NB4 (cell line): Measurements from ENCODE around the gene ATG5.
A peak's percentile ranks its signal among the peaks of the same experiment; 100 is the strongest.

ENCODE experiments used
- DNase-seq: peaks from one replicate; pipeline ENCODE4 v3.0.0; 2010; ENCODE audit warnings: low read depth
- H3K4me3 ChIP-seq: one replicate; pipeline ENCODE4 v1.5.1; 2011; ENCODE audit warnings: mild to moderate bottlenecking, low read depth, low read length, moderate library complexity
- MAX ChIP-seq: IDR thresholded peaks from 2 replicates; pipeline ENCODE4 v1.6.1; 2011; ENCODE audit warnings: low read depth, low read length
- MYC ChIP-seq: IDR thresholded peaks from 2 replicates; pipeline ENCODE4 v1.6.1; 2011; ENCODE audit warnings: low read depth, low read length
- POLR2A ChIP-seq: IDR thresholded peaks from 2 replicates; pipeline ENCODE4 v1.6.1; 2011; ENCODE audit warnings: mild to moderate bottlenecking; ENCODE audit not compliant: insufficient read length; ENCODE audit errors: extremely low read depth
- TF ChIP-seq, protein P1 (sequence below): IDR thresholded peaks from one replicate; pipeline ENCODE4 v1.5.1; 2012; ENCODE audit warnings: low read depth, low read length

ATG5 gene

GRCh38 chr6:106363401-106364138 is 38.0 kb upstream of the ATG5 start:
- DNase-seq, result no peak

GRCh38 chr6:106360989-106361430 is 35.5 kb upstream of the ATG5 start:
- no peak overlapping the region for H3K4me3 ChIP-seq
- TF ChIP-seq POLR2A (no peak), MYC (no peak), MAX (no peak)
- TF ChIP-seq, protein P1, sequence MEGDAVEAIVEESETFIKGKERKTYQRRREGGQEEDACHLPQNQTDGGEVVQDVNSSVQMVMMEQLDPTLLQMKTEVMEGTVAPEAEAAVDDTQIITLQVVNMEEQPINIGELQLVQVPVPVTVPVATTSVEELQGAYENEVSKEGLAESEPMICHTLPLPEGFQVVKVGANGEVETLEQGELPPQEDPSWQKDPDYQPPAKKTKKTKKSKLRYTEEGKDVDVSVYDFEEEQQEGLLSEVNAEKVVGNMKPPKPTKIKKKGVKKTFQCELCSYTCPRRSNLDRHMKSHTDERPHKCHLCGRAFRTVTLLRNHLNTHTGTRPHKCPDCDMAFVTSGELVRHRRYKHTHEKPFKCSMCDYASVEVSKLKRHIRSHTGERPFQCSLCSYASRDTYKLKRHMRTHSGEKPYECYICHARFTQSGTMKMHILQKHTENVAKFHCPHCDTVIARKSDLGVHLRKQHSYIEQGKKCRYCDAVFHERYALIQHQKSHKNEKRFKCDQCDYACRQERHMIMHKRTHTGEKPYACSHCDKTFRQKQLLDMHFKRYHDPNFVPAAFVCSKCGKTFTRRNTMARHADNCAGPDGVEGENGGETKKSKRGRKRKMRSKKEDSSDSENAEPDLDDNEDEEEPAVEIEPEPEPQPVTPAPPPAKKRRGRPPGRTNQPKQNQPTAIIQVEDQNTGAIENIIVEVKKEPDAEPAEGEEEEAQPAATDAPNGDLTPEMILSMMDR, result no peak
- DNase-seq, result peak; percentile 63

More at GRCh38 chr6:106363401-106364138, 38.0 kb upstream of the ATG5 start:
- TF ChIP-seq POLR2A, result no peak
- TF ChIP-seq MAX, result no peak
- TF ChIP-seq, protein P1, result no peak
- TF ChIP-seq MYC, result no peak
- H3K4me3 ChIP-seq, result no peak overlapping the region

DNA sequence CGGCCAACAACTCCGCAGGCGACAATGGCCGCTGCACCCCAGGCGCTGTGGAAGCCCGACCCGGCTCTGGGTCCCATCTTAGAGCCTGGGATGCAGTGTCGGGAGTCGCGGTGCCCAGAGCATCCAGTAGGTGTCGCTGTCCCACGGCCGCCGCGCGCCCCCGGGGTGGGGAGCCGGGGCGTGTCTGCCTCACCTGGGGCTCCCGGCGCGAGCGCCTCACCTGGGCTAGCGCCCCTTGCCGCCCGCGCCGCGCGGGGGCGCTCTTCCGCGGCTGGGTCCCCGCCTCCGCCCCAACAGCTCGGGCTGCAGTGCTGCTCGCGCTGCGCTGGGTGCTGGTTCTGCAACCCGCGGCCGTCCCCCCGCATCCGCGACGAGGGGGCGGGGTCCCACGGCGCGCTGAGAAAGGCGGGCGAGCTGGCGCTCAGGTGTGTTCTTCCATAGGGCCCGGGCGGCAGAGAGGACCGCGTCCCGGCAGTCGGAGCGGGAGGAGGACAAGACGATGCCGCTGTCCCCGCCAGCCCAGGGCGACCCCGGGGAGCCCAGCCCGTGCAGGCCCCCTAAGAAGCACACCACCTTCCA is 34.9 kb upstream of the ATG5 start, which contains the start of gene CRYBG1:
Gene CRYBG1 (plus strand): TSS at position 308 of the 579 bp plus-strand sequence. CDS start 192 bp downstream, at position 500.
- DNase-seq, result peak; percentile 56
- TF ChIP-seq, protein P1, result peak; percentile 61
- TF ChIP-seq POLR2A, result no peak
- TF ChIP-seq MYC, result no peak
- no peak for TF ChIP-seq MAX
- no peak within 1 kb of the TSS for H3K4me3 ChIP-seq

GRCh38 chr6:106359959-106360409 is 34.4 kb upstream of the ATG5 start:
- TF ChIP-seq POLR2A, result no peak
- TF ChIP-seq MYC, result no peak
- TF ChIP-seq MAX, result no peak
- TF ChIP-seq, protein P1, result no peak
- DNase-seq, result no peak
- no peak overlapping the region for H3K4me3 ChIP-seq

DNA sequence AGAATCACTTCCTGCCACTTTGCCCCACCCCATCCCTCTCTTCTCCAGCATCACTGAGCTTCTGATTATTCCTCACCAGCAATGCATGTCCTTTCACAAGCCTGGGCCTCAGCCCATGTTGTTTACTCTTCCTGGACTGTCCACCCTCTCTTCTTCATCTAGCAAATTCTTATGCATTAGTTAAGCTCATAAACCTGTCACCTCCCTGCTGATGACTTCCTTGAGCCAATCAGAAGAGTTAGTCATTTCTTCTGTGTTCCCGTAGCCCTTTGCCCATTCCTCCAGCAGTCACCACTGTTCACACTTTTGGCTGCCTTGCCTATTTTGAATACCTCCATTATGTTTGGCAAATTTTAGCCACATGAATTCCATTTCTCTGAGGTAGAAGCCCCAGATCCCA is 30.8 kb upstream of the ATG5 start:
- TF ChIP-seq POLR2A, result no peak
- TF ChIP-seq, protein P1, result no peak
- no peak for TF ChIP-seq MYC
- no peak for TF ChIP-seq MAX
- H3K4me3 ChIP-seq, result no peak overlapping the region
- DNase-seq, result no peak
